Measurements from ENCODE around the gene SPEM2.

The SPEM2 gene

GRCh38 chr17:7464081-7464480 lies 38.7 kb downstream of the SPEM2 start:
- Histone ChIP-seq H3K79me2 (ENCODE audit: insufficient read depth, low read length) (no peaks in the 10 kb centered on the region), H3K9me3 (ENCODE audit: insufficient read depth, low read length) (no peaks in the 10 kb centered on the region), H3K9me2 (replicated peaks; ENCODE audit: insufficient read depth, low read length) (no peaks in the 10 kb centered on the region), H3K4me3 (ENCODE audit: insufficient read depth, low read length, poor library complexity, severe bottlenecking) (no peak overlapping the region), H3K9ac (ENCODE audit: low read length) (no peak overlapping the region), H2AFZ (ENCODE audit: low read depth, low read length, severe bottlenecking) (no peak overlapping the region), H3K27me3 (ENCODE audit: low read length) (no peaks in the 10 kb centered on the region), H3K27ac (ENCODE audit: low read depth, low read length) (no peak overlapping the region), H3K4me2 (ENCODE audit: low read depth, low read length, poor library complexity, severe bottlenecking) (no peak overlapping the region), H4K20me1 (ENCODE audit: low read depth, low read length) (no peaks in the 10 kb centered on the region), H3F3A (ENCODE audit: insufficient read depth) (no peaks in the 10 kb centered on the region), H3K36me3 (ENCODE audit: low read length) (no peaks in the 10 kb centered on the region)
- TF ChIP-seq CTCF (IDR thresholded peaks at IDR 0.05; ENCODE audit: insufficient read depth, low read length, poor library complexity, severe bottlenecking) (no peak), EZH2phosphoT487 (conservative IDR thresholded peaks at IDR 0.05; ENCODE audit: low read length) (no peak)

- no peak for TF ChIP-seq CTCF (IDR thresholded peaks at IDR 0.05; ENCODE audit: insufficient read depth, low read length, poor library complexity, severe bottlenecking)
- TF ChIP-seq EZH2phosphoT487 (conservative IDR thresholded peaks at IDR 0.05; ENCODE audit: low read length), result no peak
- H2AFZ ChIP-seq (ENCODE audit: low read depth, low read length, severe bottlenecking), result no peak overlapping the region
- no peaks in the 10 kb centered on the region for H3F3A ChIP-seq (ENCODE audit: insufficient read depth)
- no peaks in the 10 kb centered on the region for H4K20me1 ChIP-seq (ENCODE audit: low read depth, low read length)
- H3K79me2 ChIP-seq (ENCODE audit: insufficient read depth, low read length), result no peaks in the 10 kb centered on the region
- H3K27me3 ChIP-seq (ENCODE audit: low read length), result no peaks in the 10 kb centered on the region
- no peak overlapping the region for H3K4me2 ChIP-seq (ENCODE audit: low read depth, low read length, poor library complexity, severe bottlenecking)
- H3K9me3 ChIP-seq (ENCODE audit: insufficient read depth, low read length), result no peaks in the 10 kb centered on the region
- no peak overlapping the region for H3K4me3 ChIP-seq (ENCODE audit: insufficient read depth, low read length, poor library complexity, severe bottlenecking)
- H3K9ac ChIP-seq (ENCODE audit: low read length), result no peak overlapping the region
- H3K9me2 ChIP-seq (replicated peaks; ENCODE audit: insufficient read depth, low read length), result no peaks in the 10 kb centered on the region
- H3K36me3 ChIP-seq (ENCODE audit: low read length), result no peaks in the 10 kb centered on the region
- no peak overlapping the region for H3K27ac ChIP-seq (ENCODE audit: low read depth, low read length)
Measured at GRCh38 chr17:7465597-7466275, 40.3 kb downstream of the SPEM2 start.

- Histone ChIP-seq H3F3A (ENCODE audit: insufficient read depth) (no peaks in the 10 kb centered on the region), H3K9ac (ENCODE audit: low read length) (no peak overlapping the region), H3K27ac (ENCODE audit: low read depth, low read length) (no peak overlapping the region), H4K20me1 (ENCODE audit: low read depth, low read length) (no peaks in the 10 kb centered on the region), H3K36me3 (ENCODE audit: low read length) (no peaks in the 10 kb centered on the region), H3K9me3 (ENCODE audit: insufficient read depth, low read length) (no peaks in the 10 kb centered on the region), H3K27me3 (ENCODE audit: low read length) (no peaks in the 10 kb centered on the region), H3K9me2 (replicated peaks; ENCODE audit: insufficient read depth, low read length) (no peaks in the 10 kb centered on the region), H2AFZ (ENCODE audit: low read depth, low read length, severe bottlenecking) (no peak overlapping the region), H3K4me3 (ENCODE audit: insufficient read depth, low read length, poor library complexity, severe bottlenecking) (no peak overlapping the region), H3K79me2 (ENCODE audit: insufficient read depth, low read length) (no peaks in the 10 kb centered on the region), H3K4me2 (ENCODE audit: low read depth, low read length, poor library complexity, severe bottlenecking) (no peak overlapping the region)
- TF ChIP-seq EZH2phosphoT487 (conservative IDR thresholded peaks at IDR 0.05; ENCODE audit: low read length) (no peak), CTCF (IDR thresholded peaks at IDR 0.05; ENCODE audit: insufficient read depth, low read length, poor library complexity, severe bottlenecking) (no peak)
Measured at GRCh38 chr17:7466318-7466638, 40.9 kb downstream of the SPEM2 start.

All from SU-DHL-6 (cell line).